Measurements from ENCODE around the gene PLA2G6. TPM values are rescaled to one million over a fixed set of nuclear protein-coding genes. Genes with fewer than 3 reads are reported as not detected.

Gene PLA2G6
- total RNA-seq, 1 experiment from 2014 or later: 29.9 TPM

DNA sequence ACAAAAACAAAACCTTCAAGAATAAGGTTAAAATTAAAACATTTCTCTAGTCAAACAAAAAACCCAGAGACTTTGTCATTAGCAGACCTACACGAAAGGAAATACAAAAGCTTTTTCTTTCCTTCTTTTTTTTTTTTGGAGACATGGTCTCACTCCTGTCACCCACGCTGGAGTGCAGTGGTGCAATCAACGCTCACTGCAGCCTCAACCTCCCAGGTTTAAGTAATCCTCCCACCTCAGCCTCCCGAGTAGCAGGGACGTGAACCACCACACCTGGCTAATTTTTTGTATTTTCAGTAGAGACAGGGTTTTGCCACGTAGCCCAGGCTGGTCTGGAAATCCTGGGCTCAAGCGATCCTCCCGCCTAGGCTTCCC lies 30.5 kb downstream of the PLA2G6 start:
- no peak overlapping the region for H3K4me3 Mint-ChIP-seq
- DNase-seq (ENCODE audit: low spot score) (no peak), ATAC-seq (no peak)
- POLR2A ChIA-PET: interaction anchor here (0.8 kb wide), 1 partner anchor 51 kb away, joined by 3 read pairs; the partner anchor contains the start of gene MAFF
- no peaks in the 10 kb centered on the region for H3K9me3 Mint-ChIP-seq
- H3K27ac Mint-ChIP-seq: no peak overlapping the region
- H3K27me3 Mint-ChIP-seq (ENCODE audit: low read depth): no peaks in the 10 kb centered on the region
- CTCF ChIA-PET: interaction anchor here (0.8 to 2.9 kb wide), 8 partner anchors 27 to 99 kb away, joined by 3 to 15 read pairs (median 4); partner anchors contain the start of gene BAIAP2L2
- H3K36me3 Mint-ChIP-seq: no peaks in the 10 kb centered on the region
- peaks cover 18% of the 10 kb centered on the region for H3K4me1 Mint-ChIP-seq
- TF ChIP-seq ZNF263 (CRISPR knock-in tag; IDR thresholded peaks at IDR 0.05; ENCODE audit: low read depth) (no peak), ZNF138 (CRISPR knock-in tag; conservative IDR thresholded peaks at IDR 0.05) (no peak), ZNF671 (CRISPR knock-in tag; IDR thresholded peaks at IDR 0.05) (no peak), SP1 (CRISPR knock-in tag; conservative IDR thresholded peaks at IDR 0.05) (no peak), TEAD1 (CRISPR knock-in tag; IDR thresholded peaks at IDR 0.05) (no peak), SOX15 (CRISPR knock-in tag; IDR thresholded peaks at IDR 0.05) (no peak), PRRX2 (CRISPR knock-in tag; IDR thresholded peaks at IDR 0.05) (no peak)
- TF ChIP-seq, protein P1, sequence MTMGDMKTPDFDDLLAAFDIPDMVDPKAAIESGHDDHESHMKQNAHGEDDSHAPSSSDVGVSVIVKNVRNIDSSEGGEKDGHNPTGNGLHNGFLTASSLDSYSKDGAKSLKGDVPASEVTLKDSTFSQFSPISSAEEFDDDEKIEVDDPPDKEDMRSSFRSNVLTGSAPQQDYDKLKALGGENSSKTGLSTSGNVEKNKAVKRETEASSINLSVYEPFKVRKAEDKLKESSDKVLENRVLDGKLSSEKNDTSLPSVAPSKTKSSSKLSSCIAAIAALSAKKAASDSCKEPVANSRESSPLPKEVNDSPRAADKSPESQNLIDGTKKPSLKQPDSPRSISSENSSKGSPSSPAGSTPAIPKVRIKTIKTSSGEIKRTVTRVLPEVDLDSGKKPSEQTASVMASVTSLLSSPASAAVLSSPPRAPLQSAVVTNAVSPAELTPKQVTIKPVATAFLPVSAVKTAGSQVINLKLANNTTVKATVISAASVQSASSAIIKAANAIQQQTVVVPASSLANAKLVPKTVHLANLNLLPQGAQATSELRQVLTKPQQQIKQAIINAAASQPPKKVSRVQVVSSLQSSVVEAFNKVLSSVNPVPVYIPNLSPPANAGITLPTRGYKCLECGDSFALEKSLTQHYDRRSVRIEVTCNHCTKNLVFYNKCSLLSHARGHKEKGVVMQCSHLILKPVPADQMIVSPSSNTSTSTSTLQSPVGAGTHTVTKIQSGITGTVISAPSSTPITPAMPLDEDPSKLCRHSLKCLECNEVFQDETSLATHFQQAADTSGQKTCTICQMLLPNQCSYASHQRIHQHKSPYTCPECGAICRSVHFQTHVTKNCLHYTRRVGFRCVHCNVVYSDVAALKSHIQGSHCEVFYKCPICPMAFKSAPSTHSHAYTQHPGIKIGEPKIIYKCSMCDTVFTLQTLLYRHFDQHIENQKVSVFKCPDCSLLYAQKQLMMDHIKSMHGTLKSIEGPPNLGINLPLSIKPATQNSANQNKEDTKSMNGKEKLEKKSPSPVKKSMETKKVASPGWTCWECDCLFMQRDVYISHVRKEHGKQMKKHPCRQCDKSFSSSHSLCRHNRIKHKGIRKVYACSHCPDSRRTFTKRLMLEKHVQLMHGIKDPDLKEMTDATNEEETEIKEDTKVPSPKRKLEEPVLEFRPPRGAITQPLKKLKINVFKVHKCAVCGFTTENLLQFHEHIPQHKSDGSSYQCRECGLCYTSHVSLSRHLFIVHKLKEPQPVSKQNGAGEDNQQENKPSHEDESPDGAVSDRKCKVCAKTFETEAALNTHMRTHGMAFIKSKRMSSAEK (CRISPR knock-in tag; IDR thresholded peaks at IDR 0.05; ENCODE audit: borderline replicate concordance): no peak
- TF ChIP-seq, protein P2, sequence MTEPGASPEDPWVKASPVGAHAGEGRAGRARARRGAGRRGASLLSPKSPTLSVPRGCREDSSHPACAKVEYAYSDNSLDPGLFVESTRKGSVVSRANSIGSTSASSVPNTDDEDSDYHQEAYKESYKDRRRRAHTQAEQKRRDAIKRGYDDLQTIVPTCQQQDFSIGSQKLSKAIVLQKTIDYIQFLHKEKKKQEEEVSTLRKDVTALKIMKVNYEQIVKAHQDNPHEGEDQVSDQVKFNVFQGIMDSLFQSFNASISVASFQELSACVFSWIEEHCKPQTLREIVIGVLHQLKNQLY (CRISPR knock-in tag; IDR thresholded peaks at IDR 0.05): no peak
- TF ChIP-seq, protein P3, sequence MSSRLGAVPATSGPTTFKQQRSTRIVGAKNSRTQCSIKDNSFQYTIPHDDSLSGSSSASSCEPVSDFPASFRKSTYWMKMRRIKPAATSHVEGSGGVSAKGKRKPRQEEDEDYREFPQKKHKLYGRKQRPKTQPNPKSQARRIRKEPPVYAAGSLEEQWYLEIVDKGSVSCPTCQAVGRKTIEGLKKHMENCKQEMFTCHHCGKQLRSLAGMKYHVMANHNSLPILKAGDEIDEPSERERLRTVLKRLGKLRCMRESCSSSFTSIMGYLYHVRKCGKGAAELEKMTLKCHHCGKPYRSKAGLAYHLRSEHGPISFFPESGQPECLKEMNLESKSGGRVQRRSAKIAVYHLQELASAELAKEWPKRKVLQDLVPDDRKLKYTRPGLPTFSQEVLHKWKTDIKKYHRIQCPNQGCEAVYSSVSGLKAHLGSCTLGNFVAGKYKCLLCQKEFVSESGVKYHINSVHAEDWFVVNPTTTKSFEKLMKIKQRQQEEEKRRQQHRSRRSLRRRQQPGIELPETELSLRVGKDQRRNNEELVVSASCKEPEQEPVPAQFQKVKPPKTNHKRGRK (CRISPR knock-in tag; IDR thresholded peaks at IDR 0.05; ENCODE audit: borderline replicate concordance): no peak
- TF ChIP-seq, protein P4, sequence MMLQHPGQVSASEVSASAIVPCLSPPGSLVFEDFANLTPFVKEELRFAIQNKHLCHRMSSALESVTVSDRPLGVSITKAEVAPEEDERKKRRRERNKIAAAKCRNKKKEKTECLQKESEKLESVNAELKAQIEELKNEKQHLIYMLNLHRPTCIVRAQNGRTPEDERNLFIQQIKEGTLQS (CRISPR knock-in tag; conservative IDR thresholded peaks at IDR 0.05): no peak

GRCh38 chr22:38148245-38148644 lies 33.4 kb downstream of the PLA2G6 start:
- Mint-ChIP-seq H3K9me3 (no peaks in the 10 kb centered on the region), H3K27me3 (ENCODE audit: low read depth) (no peaks in the 10 kb centered on the region), H3K27ac (peak overlapping the region; percentile 26; the same call in 1 of the 2 replicates), H3K4me1 (peaks cover 9% of the 10 kb centered on the region), H3K4me3 (no peak overlapping the region), H3K36me3 (peaks cover 2% of the 10 kb centered on the region; the same call in 1 of the 2 replicates)
- TF ChIP-seq, protein P3 (CRISPR knock-in tag; IDR thresholded peaks at IDR 0.05; ENCODE audit: borderline replicate concordance): no peak
- TF ChIP-seq, protein P5, sequence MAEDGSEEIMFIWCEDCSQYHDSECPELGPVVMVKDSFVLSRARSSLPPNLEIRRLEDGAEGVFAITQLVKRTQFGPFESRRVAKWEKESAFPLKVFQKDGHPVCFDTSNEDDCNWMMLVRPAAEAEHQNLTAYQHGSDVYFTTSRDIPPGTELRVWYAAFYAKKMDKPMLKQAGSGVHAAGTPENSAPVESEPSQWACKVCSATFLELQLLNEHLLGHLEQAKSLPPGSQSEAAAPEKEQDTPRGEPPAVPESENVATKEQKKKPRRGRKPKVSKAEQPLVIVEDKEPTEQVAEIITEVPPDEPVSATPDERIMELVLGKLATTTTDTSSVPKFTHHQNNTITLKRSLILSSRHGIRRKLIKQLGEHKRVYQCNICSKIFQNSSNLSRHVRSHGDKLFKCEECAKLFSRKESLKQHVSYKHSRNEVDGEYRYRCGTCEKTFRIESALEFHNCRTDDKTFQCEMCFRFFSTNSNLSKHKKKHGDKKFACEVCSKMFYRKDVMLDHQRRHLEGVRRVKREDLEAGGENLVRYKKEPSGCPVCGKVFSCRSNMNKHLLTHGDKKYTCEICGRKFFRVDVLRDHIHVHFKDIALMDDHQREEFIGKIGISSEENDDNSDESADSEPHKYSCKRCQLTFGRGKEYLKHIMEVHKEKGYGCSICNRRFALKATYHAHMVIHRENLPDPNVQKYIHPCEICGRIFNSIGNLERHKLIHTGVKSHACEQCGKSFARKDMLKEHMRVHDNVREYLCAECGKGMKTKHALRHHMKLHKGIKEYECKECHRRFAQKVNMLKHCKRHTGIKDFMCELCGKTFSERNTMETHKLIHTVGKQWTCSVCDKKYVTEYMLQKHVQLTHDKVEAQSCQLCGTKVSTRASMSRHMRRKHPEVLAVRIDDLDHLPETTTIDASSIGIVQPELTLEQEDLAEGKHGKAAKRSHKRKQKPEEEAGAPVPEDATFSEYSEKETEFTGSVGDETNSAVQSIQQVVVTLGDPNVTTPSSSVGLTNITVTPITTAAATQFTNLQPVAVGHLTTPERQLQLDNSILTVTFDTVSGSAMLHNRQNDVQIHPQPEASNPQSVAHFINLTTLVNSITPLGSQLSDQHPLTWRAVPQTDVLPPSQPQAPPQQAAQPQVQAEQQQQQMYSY (CRISPR knock-in tag; IDR thresholded peaks at IDR 0.05): peak; percentile 67; the same call in 1 of the 2 replicates
- TF ChIP-seq ESRRA (CRISPR knock-in tag; IDR thresholded peaks at IDR 0.05; ENCODE audit: borderline replicate concordance): no peak
- DNase-seq (ENCODE audit: low spot score) (no peak), ATAC-seq (no peak; the same call in 1 of the 2 replicates)
- ChIA-PET CTCF (no interaction called here), POLR2A (no interaction called here)
